B cell (primary cell): Measurements from ENCODE around the gene RNF207. TPM values are rescaled to one million over a fixed set of nuclear protein-coding genes. Genes with fewer than 3 reads are reported as not detected.
A peak's percentile ranks its signal among the peaks of the same experiment; 100 is the strongest.

ENCODE experiments used
- ATAC-seq: fragments of 200-7000 bp; cut with Tn5 transposase; one replicate; pipeline ENCODE4 v1.10.0; 2021; ENCODE audit warnings: low read depth, mild to moderate bottlenecking, moderate number of reproducible peaks, moderate library complexity
- CTCF ChIA-PET: fragments of 350-600 bp; sonication (Branson Sonifier 250); formaldehyde crosslinking; loops from one replicate; lab custom pipeline; 2021; ENCODE audit warnings: antibody characterized with exemption, inconsistent platforms; lab: Charles Lee
- POLR2A ChIA-PET: fragments of 350-600 bp; sonication (Branson Sonifier 250); formaldehyde crosslinking; loops from one replicate; lab custom pipeline; 2021; ENCODE audit warnings: antibody characterized with exemption; lab: Charles Lee
- DNase-seq: peaks from one replicate; pipeline ENCODE4 v3.0.0; 2013
- H2AFZ ChIP-seq: 2 replicates; pipeline ENCODE4 v1.6.1; 2012; ENCODE audit warnings: mild to moderate bottlenecking, low read depth, low read length; ENCODE audit not compliant: insufficient read depth, poor library complexity, severe bottlenecking
- H3K27ac ChIP-seq, 2 donors: 1 replicate in 1 of 2; 2 replicates in 1 of 2; pipeline ENCODE4 v1.5.1; 2012 to 2013; ENCODE audit warnings: low read length in 2 of 2, mild to moderate bottlenecking in 2 of 2, moderate library complexity in 1 of 2
- H3K27me3 ChIP-seq, 4 experiments: fragments of 200-600 bp in 1 of 4; sonication (generic) in 1 of 4; replicated peaks in 1 of 4; 1 replicate in 2 of 4; 2 replicates in 2 of 4; pipeline versions ENCODE4 v1.6.1 to v1.7.0; 2013 to 2016; ENCODE audit warnings: low read length in 3 of 4, mild to moderate bottlenecking in 2 of 4, mixed read lengths in 1 of 4, moderate library complexity in 1 of 4; ENCODE audit not compliant: insufficient read depth in 4 of 4, control insufficient read depth in 3 of 4; ENCODE audit errors: control extremely low read depth in 1 of 4
- H3K36me3 ChIP-seq, 2 experiments: replicated peaks in 1 of 2; 1 replicate in 1 of 2; 2 replicates in 1 of 2; pipeline versions ENCODE4 v1.6.1 to v1.7.1; 2013; ENCODE audit warnings: low read length in 1 of 2; ENCODE audit not compliant: insufficient read depth in 2 of 2, control insufficient read depth in 1 of 2; ENCODE audit errors: control extremely low read depth in 1 of 2, extremely low read depth in 1 of 2
- H3K4me1 ChIP-seq, 2 donors: fragments of 200-600 bp in 1 of 2; sonication (generic) in 1 of 2; 1 replicate in 1 of 2; 2 replicates in 1 of 2; pipeline versions ENCODE4 v1.5.1 to v1.6.1; 2013 to 2017; ENCODE audit warnings: low read length in 2 of 2; ENCODE audit not compliant: control insufficient read depth in 2 of 2, insufficient read depth in 2 of 2
- H3K4me2 ChIP-seq: replicated peaks from 2 replicates; pipeline ENCODE3; 2012; ENCODE audit warnings: mild to moderate bottlenecking, low read depth, low read length; ENCODE audit not compliant: poor library complexity, severe bottlenecking
- H3K4me3 ChIP-seq, 5 experiments: fragments of 200-600 bp in 1 of 5; sonication (generic) in 1 of 5; 1 replicate in 3 of 5; 2 replicates in 2 of 5; pipeline versions ENCODE4 v1.5.1 to v1.7.0; 2011 to 2016; ENCODE audit warnings: low read length in 4 of 5, mild to moderate bottlenecking in 4 of 5, low read depth in 2 of 5, control low read depth in 1 of 5, moderate library complexity in 1 of 5; ENCODE audit not compliant: insufficient read depth in 1 of 5; ENCODE audit errors: control extremely low read depth in 1 of 5, extremely low read depth in 1 of 5
- H3K79me2 ChIP-seq: fragments of 200-600 bp; sonication (generic); one replicate; pipeline ENCODE4 v1.6.0; 2016; ENCODE audit warnings: low read length; ENCODE audit not compliant: control insufficient read depth, insufficient read depth
- H3K9ac ChIP-seq: fragments of 200-600 bp; sonication (generic); 2 replicates; pipeline ENCODE4 v1.6.1; 2017; ENCODE audit warnings: mild to moderate bottlenecking, low read length, moderate library complexity
- H3K9me3 ChIP-seq, 3 donors: one replicate each; pipeline versions ENCODE4 v1.6.1 to v1.7.1; 2013; ENCODE audit warnings: low read length in 2 of 3; ENCODE audit not compliant: control insufficient read depth in 2 of 3, insufficient read depth in 1 of 3; ENCODE audit errors: control extremely low read depth in 1 of 3
- H4K20me1 ChIP-seq: 2 replicates; pipeline ENCODE4 v1.6.0; 2012; ENCODE audit warnings: mild to moderate bottlenecking, low read length; ENCODE audit not compliant: insufficient read depth, control insufficient read depth, poor library complexity, severe bottlenecking
- H3K27ac Mint-ChIP-seq: one replicate; pipeline ENCODE4 v1.8.0; 2021; ENCODE audit warnings: mixed read lengths
- H3K27me3 Mint-ChIP-seq: one replicate; pipeline ENCODE4 v1.8.0; 2021; ENCODE audit warnings: mixed read lengths
- H3K4me1 Mint-ChIP-seq: one replicate; pipeline ENCODE4 v1.8.0; 2021; ENCODE audit warnings: mixed read lengths
- H3K4me3 Mint-ChIP-seq: one replicate; pipeline ENCODE4 v1.8.0; 2021; ENCODE audit warnings: mixed read lengths
- H3K9me3 Mint-ChIP-seq: one replicate; pipeline ENCODE4 v1.8.0; 2022; ENCODE audit warnings: mixed read lengths; ENCODE audit not compliant: insufficient read depth
- CTCF ChIP-seq: fragments of 200-600 bp; IDR thresholded peaks from one replicate; pipeline ENCODE4 v1.8.0; 2022; ENCODE audit warnings: antibody characterized with exemption, mild to moderate bottlenecking
- EZH2 ChIP-seq: IDR thresholded peaks from 2 replicates; pipeline ENCODE4 v1.6.1; 2012; ENCODE audit warnings: borderline replicate concordance, low read depth, mild to moderate bottlenecking, moderate library complexity, low read length; ENCODE audit not compliant: insufficient read depth, poor library complexity, severe bottlenecking
- WGBS: methylation state at CpG from one replicate; pipeline ENCODE4 v1.1.5; 2013; ENCODE audit warnings: missing lambda C conversion rate; ENCODE audit not compliant: insufficient coverage; 5-methylcytosine and 5-hydroxymethylcytosine counted together
- intact Hi-C: fragments of 100-400 bp; cut with micrococcal nuclease; formaldehyde crosslinking; loops from one replicate; pipeline ENCODE4 v1.10.0; 2022
- polyA plus RNA-seq: library from polyadenylated mRNA; depleted of rRNA; stranded (reverse); fragments of >200 nt; gene quantifications from 2 replicates; pipeline ENCODE4 v1.2.3, GENCODE V29; 2012
- total RNA-seq, 2 donors: library from RNA; stranded (reverse); fragments of 120-200 nt in 1 of 2; gene quantifications; 1 replicate in 1 of 2; 2 replicates in 1 of 2; pipeline versions ENCODE4 v1.2.3 to v1.2.4, GENCODE V29; 2013 to 2022

The RNF207 gene
- total and polyA plus RNA-seq, 2 donors (not counting 1 experiment from before 2014, with no cell fraction given): 1.5 to 6.8 TPM

- Histone ChIP-seq H3K27ac (no peak overlapping the region), H3K9ac (no peak overlapping the region), H3K4me2 (peak overlapping the region; percentile 52), H3K36me3 (no peaks in the 10 kb centered on the region), H3K4me3 (no peak overlapping the region), H3K79me2 (no peaks in the 10 kb centered on the region), H3K4me1 (peaks cover 27 to 30% of the 10 kb centered on the region in 2 donors), H4K20me1 (peaks cover 6% of the 10 kb centered on the region), H3K27me3 (peaks cover 0 to 75% (median 45%) of the 10 kb centered on the region in 4 experiments), H2AFZ (no peak overlapping the region), H3K9me3 (peaks cover 0 to 34% (median 0%) of the 10 kb centered on the region in 3 donors)
- ATAC-seq (no peak), DNase-seq (no peak)
- intact Hi-C loops: no loop called here
- Mint-ChIP-seq H3K9me3 (no peaks in the 10 kb centered on the region), H3K27ac (no peak overlapping the region), H3K4me3 (no peak overlapping the region), H3K4me1 (peaks cover 16% of the 10 kb centered on the region), H3K27me3 (peaks cover 40% of the 10 kb centered on the region)
- ChIA-PET CTCF (no interaction called here), POLR2A (interaction anchor here (0.6 kb wide), 1 partner anchor 16 kb away, joined by 3 read pairs; no protein-coding TSS in a partner anchor)
- TF ChIP-seq EZH2 (peak; percentile 89), CTCF (no peak)
- 2% methylated on average over 92 of the region's 99 CpGs for WGBS
These were observed 36.2 kb downstream of the RNF207 start for GRCh38 chr1:6241887-6242740.
